HG03139 (cell line): Measurements from ENCODE around the gene GMEB2.
A peak's percentile ranks its signal among the peaks of the same experiment; 100 is the strongest.
"Not testable (repeated sequence)": the region's sequence is repeated elsewhere in the genome, so short reads cannot be mapped to it uniquely, and the experiment has no call there.

Experiments used
- ATAC-seq: cut with Tn5 transposase; IDR thresholded peaks from one replicate; pipeline ENCODE4 v1.9.1; 2021; ENCODE audit not compliant: unreplicated experiment

Gene GMEB2

GRCh38 chr20:63626424-63627128 lies at the start of gene GMEB2:
Gene GMEB2, minus strand, starts transcription at chr20:63627101. Its CDS starts 7,704 bp downstream, at chr20:63619397.
- peak; percentile 45 for ATAC-seq

- no peak for ATAC-seq
Observed at GRCh38 chr20:63675681-63676368, 48.9 kb upstream of the GMEB2 start.

DNA sequence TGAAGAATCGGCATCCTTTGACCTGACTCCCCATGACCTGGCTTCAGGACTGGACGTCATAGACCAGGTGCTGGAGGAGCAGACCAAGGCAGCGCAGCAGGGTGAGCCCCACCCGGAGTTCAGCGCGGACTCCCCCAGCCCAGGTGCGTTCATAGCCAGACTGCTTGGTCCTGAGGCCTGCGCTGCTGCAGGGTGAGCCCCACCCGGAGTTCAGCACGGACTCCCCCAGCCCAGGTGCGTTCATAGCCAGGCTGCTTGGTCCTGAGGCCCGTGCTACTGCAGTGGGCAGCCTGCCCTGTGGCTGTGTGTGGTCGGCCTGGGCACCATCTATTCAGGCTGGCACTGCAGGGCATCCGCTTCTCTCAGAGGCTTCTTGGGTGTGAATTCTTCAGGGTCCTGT lies 47.0 kb upstream of the GMEB2 start:
- no peak for ATAC-seq

DNA sequence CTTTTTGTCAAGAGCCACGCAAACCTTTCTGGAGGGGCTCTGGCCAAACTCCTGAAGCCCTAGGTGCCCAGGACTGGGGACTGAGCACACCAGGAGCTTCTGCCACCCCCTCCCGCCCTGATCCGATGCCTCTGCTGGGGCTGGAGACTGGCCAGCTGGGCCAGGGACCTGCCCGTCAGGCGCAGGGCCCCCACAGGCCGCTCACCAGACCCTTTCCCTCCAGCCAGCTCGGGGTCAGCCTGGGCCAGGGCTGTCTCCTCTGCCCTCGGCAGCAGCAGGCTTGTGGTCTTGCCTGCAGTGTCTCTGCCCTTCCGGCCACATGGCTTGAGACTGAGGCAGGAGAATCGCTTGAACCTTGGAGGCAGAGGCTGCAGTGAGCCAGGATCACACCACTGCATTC lies 45.8 kb upstream of the GMEB2 start:
- ATAC-seq: no peak

- ATAC-seq: not testable (repeated sequence)
Observed at GRCh38 chr20:63671695-63672094, 44.8 kb upstream of the GMEB2 start.

DNA sequence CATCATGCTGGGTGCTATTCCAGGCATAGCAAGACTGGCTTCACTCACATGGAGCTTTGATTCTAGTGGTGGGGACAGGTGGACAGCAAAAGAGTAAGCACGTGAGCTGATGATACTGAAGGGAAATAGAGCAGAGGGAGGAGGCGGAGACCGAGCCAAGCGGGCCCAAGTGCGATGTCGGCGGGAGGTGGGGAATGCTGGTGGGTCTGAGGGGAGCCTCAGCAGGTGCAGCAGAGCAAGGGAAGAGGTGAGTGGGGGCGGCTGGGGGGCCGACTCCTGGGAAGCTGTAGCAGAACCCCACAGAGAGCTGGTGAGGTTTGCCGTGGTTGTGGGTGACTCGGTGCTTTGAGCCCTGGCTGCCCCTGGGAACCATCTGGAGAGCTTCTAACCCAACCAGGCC lies 41.5 kb upstream of the GMEB2 start:
- no peak for ATAC-seq

DNA sequence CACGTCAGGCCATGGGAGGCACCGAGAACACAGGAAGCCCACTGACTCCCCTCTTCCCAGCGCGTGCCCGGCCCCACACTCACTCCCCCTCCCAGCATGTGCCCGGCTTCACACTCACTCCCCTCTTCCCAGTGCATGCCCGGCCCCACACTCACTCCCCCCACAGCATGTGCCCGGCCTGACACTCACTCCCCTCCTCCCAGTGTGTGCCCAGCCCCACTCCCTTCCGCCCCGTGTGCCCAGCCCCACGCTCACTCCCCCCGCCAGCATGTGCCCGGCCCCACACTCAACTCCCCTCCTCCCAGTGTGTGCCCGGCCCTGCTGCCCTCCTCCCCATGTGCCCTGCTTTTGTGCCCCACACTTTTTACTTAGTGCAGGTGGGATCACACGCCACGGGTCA lies 41.0 kb upstream of the GMEB2 start:
- ATAC-seq: no peak

- ATAC-seq: no peak
Observed at GRCh38 chr20:63665708-63666107, 38.8 kb upstream of the GMEB2 start.

- ATAC-seq: no peak
Observed at GRCh38 chr20:63664861-63665594, 38.1 kb upstream of the GMEB2 start.

GRCh38 chr20:63664143-63664851 lies 37.4 kb upstream of the GMEB2 start:
- no peak for ATAC-seq

- ATAC-seq: no peak
Observed at GRCh38 chr20:63663332-63664066, 36.6 kb upstream of the GMEB2 start.

DNA sequence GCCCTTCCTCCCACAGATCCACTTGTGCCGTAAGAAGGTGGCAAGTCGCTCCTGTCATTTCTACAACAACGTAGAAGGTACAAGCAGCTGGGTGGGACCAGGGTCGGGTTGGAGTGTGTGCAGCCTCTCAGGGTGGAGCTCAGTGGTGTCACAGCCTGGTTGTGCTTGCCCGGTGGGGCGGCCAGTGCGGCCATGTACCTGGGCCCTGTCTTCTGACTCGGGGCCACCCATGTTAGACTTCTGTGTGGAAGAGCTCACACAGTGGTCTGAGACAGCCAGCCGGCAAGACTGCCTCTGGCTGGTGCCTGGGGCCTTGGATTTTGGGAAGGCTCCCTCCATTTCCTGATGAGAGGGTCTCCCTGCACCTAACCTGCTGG lies 35.9 kb upstream of the GMEB2 start:
- no peak for ATAC-seq

- no peak for ATAC-seq
Observed at GRCh38 chr20:63661959-63662812, 35.3 kb upstream of the GMEB2 start.

- no peak for ATAC-seq
Observed at GRCh38 chr20:63661108-63661507, 34.2 kb upstream of the GMEB2 start.

- ATAC-seq: no peak
Observed at GRCh38 chr20:63660622-63661021, 33.7 kb upstream of the GMEB2 start.

DNA sequence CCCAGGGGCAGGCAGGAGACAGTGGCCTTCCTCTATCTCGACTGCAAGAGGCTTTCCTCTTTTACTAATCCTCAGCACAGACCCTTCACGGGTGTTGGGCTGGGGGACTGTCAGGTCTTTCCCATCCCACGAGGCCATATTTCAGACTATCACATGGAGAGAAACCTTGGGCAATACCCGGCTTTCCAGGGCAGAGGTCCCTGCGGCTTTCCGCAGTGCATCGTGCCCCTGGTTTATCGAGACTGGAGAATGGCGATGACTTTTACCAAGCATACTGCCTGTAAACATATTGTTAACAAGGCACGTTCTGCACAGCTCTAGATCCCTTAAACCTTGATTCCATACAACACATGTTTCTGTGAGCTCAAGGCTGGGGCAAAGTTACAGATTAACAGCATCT lies 33.3 kb upstream of the GMEB2 start:
- ATAC-seq: not testable (repeated sequence)

DNA sequence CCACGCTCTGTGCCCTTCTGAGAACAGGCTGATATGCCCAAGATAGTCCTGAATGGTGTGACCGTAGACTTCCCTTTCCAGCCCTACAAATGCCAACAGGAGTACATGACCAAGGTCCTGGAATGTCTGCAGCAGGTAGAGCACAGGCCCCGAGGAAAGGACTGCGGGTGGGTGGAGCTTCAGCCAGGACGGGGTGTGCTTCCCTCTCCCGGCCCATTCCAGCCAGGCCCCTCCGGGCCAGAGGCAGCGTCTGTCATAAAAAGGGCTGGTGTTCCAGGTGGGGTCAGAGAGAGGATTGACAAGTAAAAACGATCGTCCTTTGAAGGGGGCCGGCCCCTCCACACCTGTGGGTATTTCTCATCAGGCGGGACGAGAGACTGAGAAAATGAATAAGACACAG lies 32.5 kb upstream of the GMEB2 start:
- ATAC-seq: no peak

- ATAC-seq: peak; percentile 16
Observed at GRCh38 chr20:63658749-63659187, 31.9 kb upstream of the GMEB2 start.

DNA sequence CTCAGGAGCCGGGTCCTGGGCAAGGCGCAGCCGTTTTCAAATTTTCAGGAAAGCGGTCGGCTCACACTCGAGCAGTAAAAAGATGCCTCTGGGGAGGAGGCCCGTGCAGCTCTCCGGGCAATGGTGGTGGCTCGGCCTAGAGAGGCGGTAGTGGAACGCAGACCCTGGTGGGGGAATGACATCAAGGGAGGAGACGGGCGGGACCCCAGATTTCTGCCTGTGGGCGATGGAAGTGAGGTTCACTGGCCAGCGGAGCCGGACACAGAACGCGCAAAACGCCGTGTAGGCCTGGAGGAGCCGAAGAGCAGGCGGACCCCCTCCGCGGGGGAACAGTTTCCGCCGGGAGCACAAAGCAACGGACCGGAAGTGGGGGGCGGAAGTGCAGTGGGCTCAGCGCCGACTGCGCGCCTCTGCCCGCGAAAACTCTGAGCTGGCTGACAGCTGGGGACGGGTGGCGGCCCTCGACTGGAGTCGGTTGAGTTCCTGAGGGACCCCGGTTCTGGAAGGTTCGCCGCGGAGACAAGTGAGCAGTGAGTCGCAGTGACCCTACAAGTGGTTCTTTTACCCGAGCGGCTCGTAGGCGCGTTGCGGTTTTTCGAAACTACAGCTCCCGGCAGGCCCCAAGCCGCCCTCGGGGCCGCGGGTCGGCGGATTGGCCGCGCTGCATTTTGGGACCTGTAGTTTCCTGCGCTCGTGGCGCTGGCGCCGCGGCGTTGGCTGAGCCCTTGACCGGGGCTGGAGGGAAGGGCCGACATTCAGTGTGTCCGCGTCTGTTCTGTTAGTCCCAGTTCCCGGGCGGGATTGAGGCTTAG lies 31.2 kb upstream of the GMEB2 start, which contains the start of gene RTEL1:
TSS of gene RTEL1 (plus strand) at position 376 of the 812 bp plus-strand sequence. CDS start 1,091 bp downstream, outside the sequence.
- peak; percentile 67 for ATAC-seq
